ENCODE results near the gene CEP192.

Gene CEP192

GRCh38 chr18:13141209-13141608 is 150.0 kb downstream of the CEP192 start:
- Histone ChIP-seq H3K36me3 (ENCODE audit: insufficient read depth) (no peaks in the 10 kb centered on the region), H3K79me2 (ENCODE audit: insufficient read depth, low read depth) (no peaks in the 10 kb centered on the region), H3K27ac (no peak overlapping the region), H4K20me1 (ENCODE audit: insufficient read depth) (no peaks in the 10 kb centered on the region), H3K4me3 (IDR thresholded peaks at IDR 0.05; ENCODE audit: insufficient read depth, low read depth, low read length) (no peak overlapping the region), H2AFZ (ENCODE audit: low read depth) (no peak overlapping the region), H3K4me1 (ENCODE audit: low read depth, poor library complexity, severe bottlenecking) (peaks cover 4% of the 10 kb centered on the region), H3K9ac (no peak overlapping the region), H3K27me3 (ENCODE audit: insufficient read depth, low read depth) (peaks cover 17% of the 10 kb centered on the region; the same call in 1 of the 2 replicates), H3K4me2 (no peak overlapping the region)
- TF ChIP-seq CTCF (conservative IDR thresholded peaks at IDR 0.05; ENCODE audit: low read depth, low read length): no peak

- Histone ChIP-seq H3K4me1 (ENCODE audit: low read depth, poor library complexity, severe bottlenecking) (no peaks in the 10 kb centered on the region), H3K27me3 (ENCODE audit: insufficient read depth, low read depth) (no peaks in the 10 kb centered on the region), H3K36me3 (ENCODE audit: insufficient read depth) (no peaks in the 10 kb centered on the region), H3K4me3 (IDR thresholded peaks at IDR 0.05; ENCODE audit: insufficient read depth, low read depth, low read length) (no peak overlapping the region), H3K79me2 (ENCODE audit: insufficient read depth, low read depth) (no peaks in the 10 kb centered on the region), H3K9ac (no peak overlapping the region), H3K27ac (no peak overlapping the region), H3K4me2 (no peak overlapping the region), H4K20me1 (ENCODE audit: insufficient read depth) (no peaks in the 10 kb centered on the region), H2AFZ (ENCODE audit: low read depth) (no peak overlapping the region)
- TF ChIP-seq CTCF (conservative IDR thresholded peaks at IDR 0.05; ENCODE audit: low read depth, low read length): no peak
Measured at GRCh38 chr18:13145636-13146190, 154.6 kb downstream of the CEP192 start.

- H2AFZ ChIP-seq (ENCODE audit: low read depth): no peak overlapping the region
- no peak overlapping the region for H3K4me2 ChIP-seq
- no peaks in the 10 kb centered on the region for H3K79me2 ChIP-seq (ENCODE audit: insufficient read depth, low read depth)
Measured at GRCh38 chr18:13147130-13147529, 156.0 kb downstream of the CEP192 start.

GRCh38 chr18:13151656-13152055 is 160.5 kb downstream of the CEP192 start:
- TF ChIP-seq CTCF (conservative IDR thresholded peaks at IDR 0.05; ENCODE audit: low read depth, low read length): no peak
- H3K4me1 ChIP-seq (ENCODE audit: low read depth, poor library complexity, severe bottlenecking): no peaks in the 10 kb centered on the region
- no peak overlapping the region for H3K4me2 ChIP-seq
- H3K27me3 ChIP-seq (ENCODE audit: insufficient read depth, low read depth): no peaks in the 10 kb centered on the region
- H4K20me1 ChIP-seq (ENCODE audit: insufficient read depth): no peaks in the 10 kb centered on the region
- no peaks in the 10 kb centered on the region for H3K36me3 ChIP-seq (ENCODE audit: insufficient read depth)
- H3K4me3 ChIP-seq (IDR thresholded peaks at IDR 0.05; ENCODE audit: insufficient read depth, low read depth, low read length): no peak overlapping the region
- H3K79me2 ChIP-seq (ENCODE audit: insufficient read depth, low read depth): no peaks in the 10 kb centered on the region
- no peak overlapping the region for H3K27ac ChIP-seq
- H2AFZ ChIP-seq (ENCODE audit: low read depth): no peak overlapping the region
- no peak overlapping the region for H3K9ac ChIP-seq

More at GRCh38 chr18:13147130-13147529, 156.0 kb downstream of the CEP192 start:
- H3K27me3 ChIP-seq (ENCODE audit: insufficient read depth, low read depth): no peaks in the 10 kb centered on the region
- no peaks in the 10 kb centered on the region for H3K4me1 ChIP-seq (ENCODE audit: low read depth, poor library complexity, severe bottlenecking)
- no peak overlapping the region for H3K9ac ChIP-seq
- no peaks in the 10 kb centered on the region for H4K20me1 ChIP-seq (ENCODE audit: insufficient read depth)
- H3K4me3 ChIP-seq (IDR thresholded peaks at IDR 0.05; ENCODE audit: insufficient read depth, low read depth, low read length): no peak overlapping the region
- H3K27ac ChIP-seq: no peak overlapping the region
- H3K36me3 ChIP-seq (ENCODE audit: insufficient read depth): no peaks in the 10 kb centered on the region
- no peak for TF ChIP-seq CTCF (conservative IDR thresholded peaks at IDR 0.05; ENCODE audit: low read depth, low read length)

Measured in KMS-11 (cell line).